Skeletal muscle satellite cell (primary cell): ENCODE measurements around the gene KHDC4.

Experiments used
- H3K27me3 ChIP-seq: 2 replicates; pipeline ENCODE4 v1.7.0; 2013; ENCODE audit warnings: low read length; ENCODE audit not compliant: control insufficient read depth, insufficient read depth
- H3K36me3 ChIP-seq: 2 replicates; pipeline ENCODE4 v1.7.0; 2013; ENCODE audit warnings: mild to moderate bottlenecking, control low read depth, low read length; ENCODE audit not compliant: insufficient read depth
- H3K4me1 ChIP-seq: 2 replicates; pipeline ENCODE4 v1.7.0; 2013; ENCODE audit warnings: low read length; ENCODE audit not compliant: control insufficient read depth, insufficient read depth
- H3K4me2 ChIP-seq: 2 replicates; pipeline ENCODE4 v1.7.0; 2013; ENCODE audit warnings: mild to moderate bottlenecking, low read length
- H3K4me3 ChIP-seq: 2 replicates; pipeline ENCODE4 v1.7.0; 2013; ENCODE audit warnings: low read length
- H3K9ac ChIP-seq: 2 replicates; pipeline ENCODE4 v1.7.0; 2013; ENCODE audit warnings: mild to moderate bottlenecking, low read depth, low read length, moderate library complexity
- H3K9me3 ChIP-seq: replicated peaks from 2 replicates; pipeline ENCODE4 v1.7.0; 2013; ENCODE audit warnings: mild to moderate bottlenecking, control low read depth, low read length

Gene KHDC4

GRCh38 chr1:155893389-155894142, 40.6 kb downstream of the KHDC4 start:
- Histone ChIP-seq H3K4me1 (peaks cover 36% of the 10 kb centered on the region), H3K27me3 (no peaks in the 10 kb centered on the region), H3K36me3 (peaks cover 19% of the 10 kb centered on the region), H3K9me3 (no peaks in the 10 kb centered on the region), H3K4me3 (peak overlapping the region; percentile 56), H3K9ac (peak overlapping the region; percentile 84), H3K4me2 (peak overlapping the region; percentile 80)

DNA sequence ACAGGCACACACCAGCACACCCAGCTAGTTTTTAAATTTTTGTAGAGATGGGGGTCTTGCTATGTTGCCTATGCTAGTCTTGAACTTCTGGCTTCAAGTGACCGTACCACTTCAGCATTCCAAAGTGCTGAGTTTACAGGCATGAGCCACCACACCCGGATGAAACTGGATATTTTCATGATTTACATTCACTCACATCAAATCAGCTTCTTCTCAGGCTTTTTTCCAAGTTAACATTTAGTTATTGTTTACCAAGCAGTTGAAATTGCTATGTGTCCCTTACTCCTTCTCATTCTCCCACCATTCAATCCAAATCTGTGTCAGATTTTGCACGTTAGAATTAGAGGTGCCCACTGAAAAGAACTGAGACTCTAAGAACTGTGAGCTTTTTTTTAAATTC, 41.4 kb downstream of the KHDC4 start:
- Histone ChIP-seq H3K4me2 (peak overlapping the region; percentile 80), H3K9ac (peak overlapping the region; percentile 84), H3K9me3 (no peaks in the 10 kb centered on the region), H3K27me3 (no peaks in the 10 kb centered on the region), H3K4me1 (peaks cover 43% of the 10 kb centered on the region), H3K4me3 (peak overlapping the region; percentile 56), H3K36me3 (peaks cover 13% of the 10 kb centered on the region)

DNA sequence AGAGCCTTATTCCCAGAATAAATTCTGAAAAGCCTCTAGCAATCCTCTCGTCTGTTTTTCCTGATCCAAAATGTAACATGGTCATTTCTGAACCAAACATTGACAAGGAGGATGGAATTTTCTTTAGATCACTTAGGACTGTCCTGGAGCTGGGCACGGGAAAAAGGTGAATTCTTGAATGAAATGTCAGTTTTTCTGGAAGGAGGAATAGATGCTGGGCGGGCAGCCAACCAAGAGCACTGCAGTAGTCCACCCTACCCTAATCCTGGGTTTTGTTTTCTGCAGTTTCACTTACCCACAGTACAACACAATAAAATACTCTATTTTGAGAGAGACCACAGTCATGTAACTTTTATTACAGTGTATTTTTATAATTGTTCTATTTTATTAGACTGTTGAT, 44.0 kb downstream of the KHDC4 start:
- Histone ChIP-seq H3K9me3 (no peaks in the 10 kb centered on the region), H3K27me3 (no peaks in the 10 kb centered on the region), H3K4me1 (peaks cover 43% of the 10 kb centered on the region), H3K9ac (no peak overlapping the region), H3K4me2 (no peak overlapping the region), H3K4me3 (no peak overlapping the region), H3K36me3 (no peaks in the 10 kb centered on the region)

GRCh38 chr1:155889566-155889965, 44.6 kb downstream of the KHDC4 start:
- H3K9me3 ChIP-seq, result no peaks in the 10 kb centered on the region
- H3K9ac ChIP-seq, result no peak overlapping the region
- H3K4me2 ChIP-seq, result no peak overlapping the region
- H3K4me3 ChIP-seq, result no peak overlapping the region
- peaks cover 50% of the 10 kb centered on the region for H3K4me1 ChIP-seq
- H3K27me3 ChIP-seq, result no peaks in the 10 kb centered on the region
- no peaks in the 10 kb centered on the region for H3K36me3 ChIP-seq

DNA sequence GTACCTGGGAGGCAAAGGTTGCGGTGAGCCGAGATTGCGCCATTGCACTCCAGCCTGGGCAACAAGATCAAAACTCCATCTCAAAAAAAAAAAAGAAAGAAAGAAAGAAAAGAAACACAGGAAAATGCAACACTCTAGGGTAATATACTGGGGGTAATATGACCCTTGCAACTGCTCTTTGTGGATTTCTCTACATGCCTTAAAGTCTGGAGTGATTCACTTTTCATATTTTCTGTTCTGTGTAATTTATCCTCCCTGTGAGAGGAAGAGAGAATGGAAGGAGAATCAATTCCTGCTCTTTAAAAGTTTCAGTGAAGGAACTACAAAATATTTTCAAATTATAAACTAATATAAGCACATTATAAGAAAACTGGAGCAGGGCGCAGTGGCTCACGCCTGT, 45.7 kb downstream of the KHDC4 start:
- no peaks in the 10 kb centered on the region for H3K27me3 ChIP-seq
- H3K9me3 ChIP-seq, result no peaks in the 10 kb centered on the region
- no peak overlapping the region for H3K9ac ChIP-seq
- H3K4me2 ChIP-seq, result no peak overlapping the region
- peaks cover 53% of the 10 kb centered on the region for H3K4me1 ChIP-seq
- no peak overlapping the region for H3K4me3 ChIP-seq
- no peaks in the 10 kb centered on the region for H3K36me3 ChIP-seq

GRCh38 chr1:155884982-155885381, 49.2 kb downstream of the KHDC4 start:
- Histone ChIP-seq H3K9ac (no peak overlapping the region), H3K4me3 (no peak overlapping the region), H3K36me3 (peaks cover 12% of the 10 kb centered on the region), H3K4me2 (no peak overlapping the region), H3K9me3 (no peaks in the 10 kb centered on the region), H3K4me1 (peaks cover 38% of the 10 kb centered on the region), H3K27me3 (no peaks in the 10 kb centered on the region)

DNA sequence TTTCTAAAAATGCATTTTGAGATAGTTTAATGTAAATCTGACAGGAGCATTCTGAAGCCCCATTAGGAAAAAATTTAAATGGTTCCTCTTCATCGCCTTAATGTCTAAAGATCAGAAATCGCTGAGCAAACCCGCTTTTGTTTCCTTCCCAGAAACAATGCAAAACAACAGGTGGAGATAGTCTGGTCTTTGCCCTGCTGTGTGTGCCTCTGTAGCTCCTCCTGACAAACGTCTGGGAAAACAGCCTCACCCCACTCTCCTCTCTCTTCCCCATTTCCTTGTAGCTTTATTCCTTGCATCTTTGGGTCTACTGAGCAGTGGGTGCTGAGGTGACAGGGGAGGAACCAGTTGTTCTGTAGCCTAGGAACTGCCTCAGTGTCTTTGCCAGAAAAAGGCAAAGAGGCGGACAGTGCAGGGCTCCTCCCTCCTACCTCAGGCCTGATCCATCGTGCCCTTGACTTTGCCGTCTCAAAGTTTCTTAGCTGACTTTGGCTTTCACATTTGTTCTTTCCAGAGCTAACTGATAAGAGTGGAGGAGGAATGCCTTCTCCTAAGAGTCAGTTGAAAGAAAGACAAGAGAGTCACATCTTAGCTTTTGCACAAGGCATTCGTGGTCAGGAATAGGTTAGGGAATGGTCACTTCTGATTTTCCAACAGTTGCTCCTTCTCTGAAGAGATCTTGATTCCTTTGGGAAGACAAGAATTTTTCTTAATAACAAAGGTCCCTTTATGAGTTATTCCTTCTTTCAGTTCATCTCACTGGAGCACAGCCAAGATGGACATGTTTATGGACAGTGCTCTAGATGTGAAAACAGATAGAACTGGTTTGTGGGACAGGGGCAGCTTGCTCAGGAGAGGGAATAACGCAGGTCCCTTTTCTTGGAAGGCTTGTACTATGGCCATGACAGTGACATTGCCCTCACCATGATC, 49.9 kb downstream of the KHDC4 start:
- Histone ChIP-seq H3K36me3 (peaks cover 12% of the 10 kb centered on the region), H3K4me3 (no peak overlapping the region), H3K4me1 (peaks cover 31% of the 10 kb centered on the region), H3K9me3 (no peaks in the 10 kb centered on the region), H3K4me2 (no peak overlapping the region), H3K9ac (no peak overlapping the region), H3K27me3 (no peaks in the 10 kb centered on the region)

GRCh38 chr1:155882766-155883165, 51.4 kb downstream of the KHDC4 start:
- Histone ChIP-seq H3K4me2 (no peak overlapping the region), H3K9me3 (no peaks in the 10 kb centered on the region), H3K4me1 (peaks cover 19% of the 10 kb centered on the region), H3K27me3 (no peaks in the 10 kb centered on the region), H3K36me3 (peaks cover 12% of the 10 kb centered on the region), H3K4me3 (no peak overlapping the region), H3K9ac (no peak overlapping the region)

- Histone ChIP-seq H3K4me2 (no peak overlapping the region), H3K9me3 (no peaks in the 10 kb centered on the region), H3K4me1 (peaks cover 19% of the 10 kb centered on the region), H3K9ac (no peak overlapping the region), H3K27me3 (no peaks in the 10 kb centered on the region), H3K36me3 (peaks cover 12% of the 10 kb centered on the region), H3K4me3 (no peak overlapping the region)
Measured at GRCh38 chr1:155882235-155882634, 52.0 kb downstream of the KHDC4 start.

DNA sequence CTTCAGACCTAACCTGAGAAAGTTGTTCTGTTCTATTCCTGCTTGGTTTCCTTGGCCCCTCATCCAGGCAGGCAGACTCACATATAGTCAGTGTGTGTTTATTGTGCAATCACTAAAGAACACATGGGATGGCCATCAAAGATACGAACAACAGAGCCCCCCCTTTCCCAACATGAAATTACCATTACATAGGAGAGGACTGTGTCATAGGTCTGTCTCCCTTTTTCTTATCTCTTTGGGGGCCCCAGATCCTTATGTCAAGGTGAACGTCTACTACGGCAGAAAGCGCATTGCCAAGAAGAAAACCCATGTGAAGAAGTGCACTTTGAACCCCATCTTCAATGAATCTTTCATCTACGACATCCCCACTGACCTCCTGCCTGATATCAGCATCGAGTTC, 53.3 kb downstream of the KHDC4 start:
- H3K4me2 ChIP-seq, result no peak overlapping the region
- no peaks in the 10 kb centered on the region for H3K9me3 ChIP-seq
- peaks cover 12% of the 10 kb centered on the region for H3K36me3 ChIP-seq
- H3K9ac ChIP-seq, result no peak overlapping the region
- no peak overlapping the region for H3K4me3 ChIP-seq
- peaks cover 19% of the 10 kb centered on the region for H3K4me1 ChIP-seq
- no peaks in the 10 kb centered on the region for H3K27me3 ChIP-seq

DNA sequence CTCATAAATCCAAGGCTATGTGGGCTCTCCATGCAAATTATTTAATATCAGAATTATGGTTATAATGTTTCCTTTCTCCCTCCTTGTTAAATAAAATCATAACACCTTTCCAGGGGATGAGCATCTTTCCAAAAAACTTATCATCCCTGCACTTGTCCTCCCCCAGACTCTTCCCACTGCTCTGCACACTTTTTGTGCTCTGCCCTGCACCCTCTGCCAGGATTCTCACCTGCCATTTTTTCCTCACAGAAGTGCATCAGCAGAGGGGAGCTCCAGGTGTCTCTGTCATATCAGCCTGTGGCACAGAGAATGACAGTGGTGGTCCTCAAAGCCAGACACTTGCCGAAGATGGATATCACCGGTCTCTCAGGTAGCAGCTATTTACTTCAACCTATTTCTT, 54.0 kb downstream of the KHDC4 start:
- Histone ChIP-seq H3K4me3 (no peak overlapping the region), H3K4me2 (no peak overlapping the region), H3K9ac (no peak overlapping the region), H3K4me1 (peaks cover 19% of the 10 kb centered on the region), H3K36me3 (peaks cover 12% of the 10 kb centered on the region), H3K27me3 (no peaks in the 10 kb centered on the region), H3K9me3 (no peaks in the 10 kb centered on the region)
